NB4 (cell line): ENCODE data around the gene SLC38A10.

Experiments
- DNase-seq: peaks from one replicate; pipeline ENCODE4 v3.0.0; 2010; ENCODE audit warnings: low read depth
- H3K4me3 ChIP-seq: one replicate; pipeline ENCODE4 v1.5.1; 2011; ENCODE audit warnings: mild to moderate bottlenecking, low read depth, low read length, moderate library complexity
- MAX ChIP-seq: IDR thresholded peaks from 2 replicates; pipeline ENCODE4 v1.6.1; 2011; ENCODE audit warnings: low read depth, low read length
- MYC ChIP-seq: IDR thresholded peaks from 2 replicates; pipeline ENCODE4 v1.6.1; 2011; ENCODE audit warnings: low read depth, low read length
- POLR2A ChIP-seq: IDR thresholded peaks from 2 replicates; pipeline ENCODE4 v1.6.1; 2011; ENCODE audit warnings: mild to moderate bottlenecking; ENCODE audit not compliant: insufficient read length; ENCODE audit errors: extremely low read depth
- TF ChIP-seq, protein P1 (sequence below): IDR thresholded peaks from one replicate; pipeline ENCODE4 v1.5.1; 2012; ENCODE audit warnings: low read depth, low read length

SLC38A10 gene

DNA sequence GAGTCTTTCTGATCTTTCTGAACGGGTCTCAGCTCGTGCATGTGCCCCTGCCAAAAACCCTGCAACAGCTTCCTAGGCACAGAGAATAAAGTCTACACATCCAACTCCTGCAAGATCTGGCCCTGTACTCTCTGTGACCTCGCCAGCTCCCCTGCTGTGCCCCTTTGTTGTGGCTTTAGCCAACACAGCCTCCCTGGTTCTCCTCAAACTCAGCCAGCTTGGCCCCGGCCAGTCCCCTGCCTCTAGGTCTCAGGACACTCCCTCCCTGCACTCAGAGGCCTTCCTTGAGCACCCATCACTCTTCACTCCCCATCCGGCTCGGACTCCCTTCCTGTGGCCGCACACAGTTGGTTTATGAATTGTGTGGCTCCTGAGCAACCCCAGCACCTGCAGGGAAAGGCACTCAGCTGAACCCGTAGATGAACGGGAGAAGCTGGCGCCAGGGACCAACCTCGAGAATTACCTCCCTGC lies 73.7 kb downstream of the SLC38A10 start:
- peak; percentile 54 for DNase-seq
- no peak overlapping the region for H3K4me3 ChIP-seq
- TF ChIP-seq MAX, result no peak
- TF ChIP-seq POLR2A, result no peak
- TF ChIP-seq, protein P1, sequence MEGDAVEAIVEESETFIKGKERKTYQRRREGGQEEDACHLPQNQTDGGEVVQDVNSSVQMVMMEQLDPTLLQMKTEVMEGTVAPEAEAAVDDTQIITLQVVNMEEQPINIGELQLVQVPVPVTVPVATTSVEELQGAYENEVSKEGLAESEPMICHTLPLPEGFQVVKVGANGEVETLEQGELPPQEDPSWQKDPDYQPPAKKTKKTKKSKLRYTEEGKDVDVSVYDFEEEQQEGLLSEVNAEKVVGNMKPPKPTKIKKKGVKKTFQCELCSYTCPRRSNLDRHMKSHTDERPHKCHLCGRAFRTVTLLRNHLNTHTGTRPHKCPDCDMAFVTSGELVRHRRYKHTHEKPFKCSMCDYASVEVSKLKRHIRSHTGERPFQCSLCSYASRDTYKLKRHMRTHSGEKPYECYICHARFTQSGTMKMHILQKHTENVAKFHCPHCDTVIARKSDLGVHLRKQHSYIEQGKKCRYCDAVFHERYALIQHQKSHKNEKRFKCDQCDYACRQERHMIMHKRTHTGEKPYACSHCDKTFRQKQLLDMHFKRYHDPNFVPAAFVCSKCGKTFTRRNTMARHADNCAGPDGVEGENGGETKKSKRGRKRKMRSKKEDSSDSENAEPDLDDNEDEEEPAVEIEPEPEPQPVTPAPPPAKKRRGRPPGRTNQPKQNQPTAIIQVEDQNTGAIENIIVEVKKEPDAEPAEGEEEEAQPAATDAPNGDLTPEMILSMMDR, result no peak
- TF ChIP-seq MYC, result no peak

DNA sequence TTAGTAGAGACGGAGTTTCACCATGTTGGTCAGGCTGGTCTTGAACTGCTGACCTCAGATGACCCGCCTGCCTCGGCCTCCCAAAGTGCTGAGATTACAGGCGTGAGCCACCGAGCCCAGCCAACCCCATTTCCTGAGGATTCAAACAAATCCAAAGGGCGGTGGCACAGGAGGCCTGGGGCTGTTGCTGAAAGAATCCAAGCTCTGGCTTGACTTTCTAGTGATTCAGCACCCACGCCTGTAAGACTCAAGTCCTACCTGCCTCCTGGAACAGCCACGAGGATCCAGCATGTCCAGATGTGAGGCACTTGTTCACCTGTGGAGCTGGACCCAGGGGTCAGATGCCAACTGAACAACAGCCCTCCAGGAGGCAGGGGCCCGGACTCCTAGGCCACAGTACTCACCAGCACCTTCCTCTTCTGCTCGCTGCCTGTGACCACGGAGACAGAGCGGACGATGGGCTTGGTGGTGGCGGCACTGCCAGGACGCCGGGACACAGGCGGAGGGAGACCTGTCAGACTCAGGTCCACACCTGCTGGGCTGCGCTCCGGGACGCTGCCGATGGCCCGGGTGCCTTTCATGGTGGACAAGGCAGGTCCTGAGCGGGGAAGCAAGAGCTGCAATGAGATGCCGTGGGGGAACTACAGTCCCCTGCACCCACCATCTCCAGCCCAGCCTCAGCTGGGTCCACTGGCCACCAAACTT lies 75.5 kb downstream of the SLC38A10 start:
- DNase-seq, result no peak
- H3K4me3 ChIP-seq, result no peak overlapping the region
- no peak for TF ChIP-seq MYC
- TF ChIP-seq, protein P1, result no peak
- TF ChIP-seq POLR2A, result no peak
- no peak for TF ChIP-seq MAX

DNA sequence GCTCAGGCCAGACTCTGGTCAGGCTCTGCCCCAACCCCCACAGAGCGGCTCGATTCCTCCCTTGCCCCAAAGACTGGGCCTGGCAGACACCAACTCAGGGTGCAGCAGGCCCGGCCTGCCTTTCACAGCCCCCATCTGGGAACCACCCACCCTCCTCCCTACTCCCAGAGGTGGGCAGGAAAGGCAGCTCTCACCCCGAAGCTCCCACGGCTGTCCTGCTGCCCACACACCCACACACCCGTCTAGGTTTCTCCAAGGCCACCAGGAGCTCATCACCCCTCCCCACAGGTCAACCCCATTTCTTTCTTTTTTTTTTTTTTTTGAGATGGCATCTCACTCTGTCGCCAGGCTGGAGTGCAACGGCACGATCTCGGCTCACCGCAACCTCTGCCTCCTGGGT lies 76.1 kb downstream of the SLC38A10 start:
- H3K4me3 ChIP-seq, result no peak overlapping the region
- TF ChIP-seq MYC, result no peak
- TF ChIP-seq POLR2A, result no peak
- no peak for TF ChIP-seq MAX
- TF ChIP-seq, protein P1, result no peak
- DNase-seq, result no peak

DNA sequence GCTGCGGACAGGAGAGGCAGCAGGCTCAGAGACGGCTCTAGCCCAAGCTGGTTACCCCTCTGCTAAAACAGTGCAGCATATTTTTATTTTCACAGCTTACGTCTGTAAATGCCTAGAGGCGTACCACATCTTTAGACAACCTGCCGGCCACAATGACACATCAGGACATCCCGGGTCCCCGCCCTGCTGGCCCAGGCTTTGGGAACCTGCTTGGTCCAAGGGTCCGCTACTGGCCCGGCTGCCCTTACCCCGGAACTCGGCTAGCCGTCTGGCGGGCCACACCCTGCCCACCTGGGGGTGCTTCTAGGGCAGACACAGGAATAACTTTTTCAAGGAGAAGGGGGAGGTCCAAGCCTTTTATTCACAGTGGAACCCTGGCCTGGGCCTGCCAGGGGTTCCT lies 76.6 kb downstream of the SLC38A10 start:
- TF ChIP-seq, protein P1, result no peak
- TF ChIP-seq MYC (no peak), MAX (no peak), POLR2A (no peak)
- H3K4me3 ChIP-seq, result no peak overlapping the region
- DNase-seq, result no peak

- no peak overlapping the region for H3K4me3 ChIP-seq
- DNase-seq, result no peak
- TF ChIP-seq POLR2A, result no peak
- TF ChIP-seq, protein P1, result no peak
- no peak for TF ChIP-seq MYC
- TF ChIP-seq MAX, result no peak
These were observed 77.6 kb downstream of the SLC38A10 start for GRCh38 chr17:81217491-81217890.

DNA sequence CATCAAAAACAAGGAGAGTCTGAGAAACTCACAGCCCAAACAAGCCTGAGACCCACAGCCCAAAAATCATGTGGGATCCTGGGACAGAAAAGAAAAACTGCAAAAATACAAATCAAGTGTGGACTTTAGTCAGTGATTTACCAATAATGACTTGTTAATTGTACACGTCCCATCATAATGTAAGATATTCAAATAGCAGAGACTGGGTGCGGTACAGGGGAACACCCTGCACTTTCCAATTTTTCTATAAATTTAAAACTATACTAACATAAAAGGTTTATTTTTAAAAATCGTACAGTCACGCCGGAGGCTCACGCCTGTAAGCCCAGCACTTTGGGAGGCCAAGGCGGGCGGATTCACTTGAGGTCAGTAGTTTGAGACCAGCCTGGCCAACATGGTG lies 81.1 kb downstream of the SLC38A10 start:
- TF ChIP-seq, protein P1, result no peak
- TF ChIP-seq MYC (no peak), MAX (no peak), POLR2A (no peak)
- H3K4me3 ChIP-seq, result no peak overlapping the region
- DNase-seq, result no peak
